H9 (cell line): ENCODE data around the gene FAM3C. TPM values are rescaled to one million over a fixed set of nuclear protein-coding genes. Genes with fewer than 3 reads are reported as not detected.

ENCODE experiments used
- DNase-seq: peaks from one replicate; pipeline ENCODE4 v3.0.0-alpha.2; 2017
- H2AFZ ChIP-seq: one replicate; pipeline ENCODE4 v1.6.1; 2013; ENCODE audit warnings: mild to moderate bottlenecking, low read length, control low read depth, moderate library complexity
- H2AK5ac ChIP-seq: 2 replicates; pipeline ENCODE4 v1.6.1; 2013; ENCODE audit warnings: low read length, control low read depth, mixed read lengths; ENCODE audit not compliant: insufficient read length
- H2BK120ac ChIP-seq: one replicate; pipeline ENCODE4 v1.6.1; 2013; ENCODE audit warnings: low read depth, mild to moderate bottlenecking, low read length, control low read depth, inconsistent platforms; ENCODE audit not compliant: poor library complexity, severe bottlenecking
- H2BK12ac ChIP-seq: 2 replicates; pipeline ENCODE4 v1.6.1; 2013; ENCODE audit warnings: low read length, control low read depth, mixed read lengths, low read depth; ENCODE audit not compliant: insufficient read length
- H2BK15ac ChIP-seq: 2 replicates; pipeline ENCODE4 v1.6.1; 2013; ENCODE audit warnings: low read depth, low read length, control low read depth
- H2BK20ac ChIP-seq: one replicate; pipeline ENCODE4 v1.6.1; 2013; ENCODE audit warnings: low read depth, mild to moderate bottlenecking, low read length, control low read depth, inconsistent platforms; ENCODE audit not compliant: poor library complexity, severe bottlenecking
- H2BK5ac ChIP-seq: 2 replicates; pipeline ENCODE4 v1.6.1; 2013; ENCODE audit warnings: low read length, control low read depth, mixed read lengths; ENCODE audit not compliant: insufficient read length
- H3K14ac ChIP-seq: 2 replicates; pipeline ENCODE4 v1.6.1; 2013; ENCODE audit warnings: low read length, control low read depth; ENCODE audit not compliant: insufficient read depth
- H3K18ac ChIP-seq: 2 replicates; pipeline ENCODE4 v1.6.1; 2013; ENCODE audit warnings: low read depth, mild to moderate bottlenecking, mixed read lengths, low read length, control low read depth; ENCODE audit not compliant: insufficient read length
- H3K23ac ChIP-seq: 2 replicates; pipeline ENCODE4 v1.6.1; 2013; ENCODE audit warnings: low read length, control low read depth, mixed read lengths, low read depth; ENCODE audit not compliant: insufficient read length
- H3K23me2 ChIP-seq: 2 replicates; pipeline ENCODE4 v1.6.1; 2013; ENCODE audit warnings: low read depth, mild to moderate bottlenecking, mixed read lengths, low read length, control low read depth; ENCODE audit not compliant: insufficient read length, poor library complexity, severe bottlenecking
- H3K27ac ChIP-seq: 2 replicates; pipeline ENCODE4 v1.5.1; 2013; ENCODE audit warnings: low read length, control low read depth, mixed read lengths, low read depth; ENCODE audit not compliant: insufficient read length
- H3K27me3 ChIP-seq: 2 replicates; pipeline ENCODE4 v1.6.1; 2013; ENCODE audit warnings: low read length, control low read depth, inconsistent platforms; ENCODE audit not compliant: insufficient read depth
- H3K4ac ChIP-seq: 2 replicates; pipeline ENCODE4 v1.6.1; 2013; ENCODE audit warnings: low read depth, mild to moderate bottlenecking, control low read depth, inconsistent platforms, low read length, moderate library complexity
- H3K4me1 ChIP-seq: 2 replicates; pipeline ENCODE4 v1.6.1; 2013; ENCODE audit warnings: low read length, control low read depth, inconsistent platforms; ENCODE audit not compliant: insufficient read depth
- H3K4me2 ChIP-seq: 2 replicates; pipeline ENCODE4 v1.6.1; 2013; ENCODE audit warnings: low read length, control low read depth, mixed read lengths; ENCODE audit not compliant: insufficient read length, insufficient read depth
- H3K56ac ChIP-seq: 2 replicates; pipeline ENCODE4 v1.6.1; 2013; ENCODE audit warnings: low read depth, mild to moderate bottlenecking, mixed read lengths, low read length, control low read depth; ENCODE audit not compliant: insufficient read length
- H3K79me1 ChIP-seq: 2 replicates; pipeline ENCODE4 v1.6.1; 2013; ENCODE audit warnings: low read depth, mild to moderate bottlenecking, moderate library complexity, low read length, control low read depth, inconsistent platforms; ENCODE audit not compliant: insufficient read depth, poor library complexity, severe bottlenecking
- H3K79me2 ChIP-seq: 2 replicates; pipeline ENCODE4 v1.6.1; 2013; ENCODE audit warnings: low read length, control low read depth, inconsistent platforms; ENCODE audit not compliant: insufficient read depth
- H3K9ac ChIP-seq: 2 replicates; pipeline ENCODE4 v1.6.1; 2013; ENCODE audit warnings: low read length, control low read depth, mixed read lengths; ENCODE audit not compliant: insufficient read length; ENCODE audit errors: extremely low read depth
- H3K9me3 ChIP-seq: one replicate; pipeline ENCODE4 v1.6.1; 2013; ENCODE audit warnings: low read depth, low read length, inconsistent platforms; ENCODE audit not compliant: control insufficient read depth
- H3T11ph ChIP-seq: one replicate; pipeline ENCODE4 v1.6.1; 2013; ENCODE audit warnings: mild to moderate bottlenecking, low read length, control low read depth, inconsistent platforms
- H4K20me1 ChIP-seq: one replicate; pipeline ENCODE4 v1.6.1; 2013; ENCODE audit not compliant: control insufficient read depth, insufficient read length, insufficient read depth
- H4K5ac ChIP-seq: 2 replicates; pipeline ENCODE4 v1.6.1; 2013; ENCODE audit warnings: low read depth, mild to moderate bottlenecking, mixed read lengths, low read length, control low read depth; ENCODE audit not compliant: insufficient read length
- H4K8ac ChIP-seq: replicated peaks from 2 replicates; pipeline ENCODE4 v1.6.1; 2013; ENCODE audit warnings: low read length, control low read depth, mixed read lengths, low read depth; ENCODE audit not compliant: insufficient read length
- H4K91ac ChIP-seq: 2 replicates; pipeline ENCODE4 v1.6.1; 2013; ENCODE audit warnings: low read depth, mild to moderate bottlenecking, moderate library complexity, mixed read lengths, low read length, control low read depth; ENCODE audit not compliant: insufficient read length
- H3K27ac Mint-ChIP-seq, 3 experiments: 2 replicates in 2 of 3; 3 replicates in 1 of 3; pipeline ENCODE4 v1.8.0; 2020 to 2021; ENCODE audit warnings: mixed read lengths in 3 of 3, mild to moderate bottlenecking in 1 of 3, moderate library complexity in 1 of 3
- H3K27me3 Mint-ChIP-seq: 2 replicates; pipeline ENCODE4 v1.8.0; 2021; ENCODE audit warnings: low read depth, mild to moderate bottlenecking, moderate library complexity, mixed read lengths
- H3K36me3 Mint-ChIP-seq, 3 experiments: 2 replicates in 2 of 3; 3 replicates in 1 of 3; pipeline ENCODE4 v1.8.0; 2020 to 2021; ENCODE audit warnings: low read depth in 3 of 3, mixed read lengths in 3 of 3; ENCODE audit not compliant: insufficient read depth in 1 of 3
- H3K4me1 Mint-ChIP-seq, 2 experiments: 2 replicates each; pipeline ENCODE4 v1.8.0; 2020; ENCODE audit warnings: mixed read lengths in 2 of 2
- H3K4me3 Mint-ChIP-seq, 2 experiments: 2 replicates in 1 of 2; 3 replicates in 1 of 2; pipeline ENCODE4 v1.8.0; 2020 to 2021; ENCODE audit warnings: mild to moderate bottlenecking in 2 of 2, mixed read lengths in 2 of 2, moderate library complexity in 1 of 2
- H3K9me3 Mint-ChIP-seq, 2 experiments: 2 replicates in 1 of 2; 3 replicates in 1 of 2; pipeline ENCODE4 v1.8.0; 2020; ENCODE audit warnings: mild to moderate bottlenecking in 2 of 2, mixed read lengths in 2 of 2, moderate library complexity in 1 of 2
- CTCF ChIP-seq: fragments of 200-600 bp; sonication (generic); conservative IDR thresholded peaks from 3 replicates; pipeline ENCODE4 v1.8.0; 2021; ENCODE audit warnings: antibody characterized with exemption, mild to moderate bottlenecking
- WGBS: extraction: QIAGEN DNeasy Blood & Tissue Kit; methylation state at CpG from one replicate; pipeline ENCODE4 v1.1.7; 2013; ENCODE audit warnings: missing lambda C conversion rate, low lambda C conversion rate, mixed read lengths; ENCODE audit not compliant: insufficient read length; ENCODE audit errors: extremely low coverage; 5-methylcytosine and 5-hydroxymethylcytosine counted together
- total RNA-seq: library from RNA; stranded (reverse); gene quantifications from 2 replicates; pipeline ENCODE4 v1.2.1, GENCODE V29; 2021

The FAM3C gene
- total RNA-seq, 1 experiment from 2014 or later = 64.5 TPM

GRCh38 chr7:121360564-121360963 lies 35.5 kb downstream of the FAM3C start:
- Mint-ChIP-seq H3K9me3 (no peaks in the 10 kb centered on the region), H3K4me3 (no peak overlapping the region), H3K27ac (peak overlapping the region; percentile 8 to 40 (median 13); a peak in 4 of 7 replicates), H3K27me3 (no peaks in the 10 kb centered on the region), H3K4me1 (peaks cover 20 to 21% of the 10 kb centered on the region in 2 experiments), H3K36me3 (peaks cover 19 to 59% (median 44%) of the 10 kb centered on the region in 3 experiments; a peak in 6 of 7 replicates)
- H2AK5ac ChIP-seq = no peak overlapping the region
- no peak overlapping the region for H3T11ph ChIP-seq
- H3K23ac ChIP-seq = no peak overlapping the region
- no peaks in the 10 kb centered on the region for H3K79me1 ChIP-seq
- H4K8ac ChIP-seq = no peak overlapping the region
- no peak overlapping the region for H2BK15ac ChIP-seq
- H3K18ac ChIP-seq = no peak overlapping the region
- no peak overlapping the region for H3K4me2 ChIP-seq
- H3K27me3 ChIP-seq = no peaks in the 10 kb centered on the region
- H2AFZ ChIP-seq = no peak overlapping the region
- H3K9me3 ChIP-seq = no peaks in the 10 kb centered on the region
- H3K14ac ChIP-seq = no peak overlapping the region
- H3K23me2 ChIP-seq = no peaks in the 10 kb centered on the region
- H3K79me2 ChIP-seq = no peaks in the 10 kb centered on the region
- H3K4ac ChIP-seq = no peak overlapping the region
- H3K27ac ChIP-seq = no peak overlapping the region
- no peak overlapping the region for H2BK5ac ChIP-seq
- TF ChIP-seq CTCF = no peak
- H2BK20ac ChIP-seq = no peak overlapping the region
- no peaks in the 10 kb centered on the region for H3K4me1 ChIP-seq
- no peak for DNase-seq
- H4K91ac ChIP-seq = no peak overlapping the region
- no peak overlapping the region for H2BK120ac ChIP-seq
- no peak overlapping the region for H3K56ac ChIP-seq
- no peak overlapping the region for H3K9ac ChIP-seq
- no peaks in the 10 kb centered on the region for H4K20me1 ChIP-seq
- no peak overlapping the region for H4K5ac ChIP-seq
- WGBS = no CpG with 5 or more reads among the region's 5 CpGs
- H2BK12ac ChIP-seq = no peak overlapping the region
